ENCODE results near the gene MMP13. TPM values are rescaled to one million over a fixed set of nuclear protein-coding genes. Genes with fewer than 3 reads are reported as not detected.
A peak's percentile ranks its signal among the peaks of the same experiment; 100 is the strongest.

MMP13 gene
- total RNA-seq, 1 donor from 2014 or later, result not detected

DNA sequence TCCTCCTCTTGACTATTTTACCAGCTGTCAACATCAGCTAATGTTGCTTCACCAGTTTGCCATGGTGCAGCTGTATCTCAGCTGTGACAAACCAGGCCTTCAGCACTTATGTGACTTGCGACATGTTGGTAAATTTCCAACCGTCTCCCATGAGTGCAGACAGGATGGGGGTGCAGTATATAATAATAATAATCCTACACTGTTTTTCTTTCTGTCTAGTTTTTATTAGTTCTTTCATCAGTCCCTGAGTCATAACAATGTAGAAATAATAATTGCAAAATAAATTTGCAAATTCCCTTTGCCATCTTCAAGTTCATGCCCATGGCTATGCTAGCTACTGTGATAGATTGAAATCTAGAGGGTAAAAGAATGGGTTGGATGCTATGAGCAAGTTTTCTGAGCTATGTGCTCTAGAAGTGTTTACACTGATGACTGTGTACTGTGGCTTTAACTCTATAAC, 4.9 kb downstream of the MMP13 start:
- Histone ChIP-seq H3K4me3 (ENCODE audit: low read depth, low read length) (no peak overlapping the region), H3K36me3 (ENCODE audit: control insufficient read depth, insufficient read depth, low read length) (no peaks in the 10 kb centered on the region), H3K27me3 (ENCODE audit: control insufficient read depth, insufficient read depth, low read length) (no peaks in the 10 kb centered on the region)
- no peak for FAIRE-seq
- peak; percentile 69 for DNase-seq (ENCODE audit: low read depth)
- TF ChIP-seq, protein P1, sequence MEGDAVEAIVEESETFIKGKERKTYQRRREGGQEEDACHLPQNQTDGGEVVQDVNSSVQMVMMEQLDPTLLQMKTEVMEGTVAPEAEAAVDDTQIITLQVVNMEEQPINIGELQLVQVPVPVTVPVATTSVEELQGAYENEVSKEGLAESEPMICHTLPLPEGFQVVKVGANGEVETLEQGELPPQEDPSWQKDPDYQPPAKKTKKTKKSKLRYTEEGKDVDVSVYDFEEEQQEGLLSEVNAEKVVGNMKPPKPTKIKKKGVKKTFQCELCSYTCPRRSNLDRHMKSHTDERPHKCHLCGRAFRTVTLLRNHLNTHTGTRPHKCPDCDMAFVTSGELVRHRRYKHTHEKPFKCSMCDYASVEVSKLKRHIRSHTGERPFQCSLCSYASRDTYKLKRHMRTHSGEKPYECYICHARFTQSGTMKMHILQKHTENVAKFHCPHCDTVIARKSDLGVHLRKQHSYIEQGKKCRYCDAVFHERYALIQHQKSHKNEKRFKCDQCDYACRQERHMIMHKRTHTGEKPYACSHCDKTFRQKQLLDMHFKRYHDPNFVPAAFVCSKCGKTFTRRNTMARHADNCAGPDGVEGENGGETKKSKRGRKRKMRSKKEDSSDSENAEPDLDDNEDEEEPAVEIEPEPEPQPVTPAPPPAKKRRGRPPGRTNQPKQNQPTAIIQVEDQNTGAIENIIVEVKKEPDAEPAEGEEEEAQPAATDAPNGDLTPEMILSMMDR (IDR thresholded peaks at IDR 0.05; ENCODE audit: insufficient read depth, low read length, severe bottlenecking), result no peak

DNA sequence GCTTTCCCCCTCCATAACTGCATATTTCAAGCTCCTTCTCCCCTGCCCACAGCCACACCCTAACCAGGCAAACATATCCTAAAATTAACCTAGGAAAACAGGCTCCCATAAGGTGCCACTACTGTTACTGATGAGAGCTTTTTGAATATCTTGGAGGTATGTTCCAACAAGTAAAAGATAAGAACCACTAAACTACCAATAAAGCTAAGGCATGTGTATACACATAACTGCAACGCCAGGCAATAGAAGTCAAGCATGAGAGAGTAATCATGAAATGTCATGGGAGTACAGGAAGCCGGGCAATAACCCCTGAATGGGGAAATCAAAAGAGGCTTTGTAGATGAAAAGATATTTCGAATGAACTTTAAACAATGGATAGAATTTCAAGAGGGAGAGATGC, 9.3 kb downstream of the MMP13 start:
- TF ChIP-seq, protein P1 (IDR thresholded peaks at IDR 0.05; ENCODE audit: insufficient read depth, low read length, severe bottlenecking), result no peak
- no peak for FAIRE-seq
- Histone ChIP-seq H3K27me3 (ENCODE audit: control insufficient read depth, insufficient read depth, low read length) (no peaks in the 10 kb centered on the region), H3K36me3 (ENCODE audit: control insufficient read depth, insufficient read depth, low read length) (no peaks in the 10 kb centered on the region), H3K4me3 (ENCODE audit: low read depth, low read length) (no peak overlapping the region)
- DNase-seq (ENCODE audit: low read depth), result peak; percentile 15

DNA sequence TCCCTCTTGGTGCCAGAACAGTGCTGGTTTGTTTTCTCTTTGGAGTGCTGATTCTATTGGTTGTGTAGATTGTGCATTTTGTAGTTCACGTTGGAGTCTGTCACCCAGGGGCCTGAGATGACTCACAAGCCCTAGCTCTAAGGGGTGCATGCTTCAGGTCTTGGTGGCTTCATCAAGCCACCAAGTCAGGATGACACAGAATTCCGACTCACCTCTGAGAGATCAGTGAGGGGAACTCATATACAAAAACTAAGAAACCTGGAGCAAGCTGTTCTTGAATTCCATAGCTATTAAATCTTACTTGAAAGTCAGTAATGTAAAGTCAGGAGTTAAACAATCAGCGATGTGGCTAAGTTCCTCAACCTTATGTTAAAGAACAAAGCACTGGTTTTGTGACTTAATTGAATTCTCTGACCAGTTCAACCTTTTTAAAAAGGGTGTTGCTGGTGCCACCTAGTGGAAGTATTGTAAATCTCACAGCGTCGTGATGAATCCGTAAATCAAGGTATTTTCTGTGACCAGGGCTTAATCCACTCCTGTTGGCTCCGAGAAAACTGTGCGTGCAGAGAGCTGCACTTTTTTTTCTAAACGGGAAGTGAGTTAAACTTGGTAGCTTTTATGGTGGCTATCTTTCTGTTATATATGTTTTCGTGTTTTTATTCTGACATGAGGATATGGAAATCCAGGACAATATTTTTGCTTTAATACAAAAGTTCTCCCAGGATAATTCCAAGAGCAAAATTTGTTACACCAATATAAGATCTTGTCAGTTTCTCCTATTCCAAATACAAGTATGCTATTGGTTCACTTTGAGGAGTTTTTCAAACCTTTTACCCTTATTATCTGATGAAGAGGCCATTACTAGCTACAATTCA, 14.6 kb downstream of the MMP13 start:
- DNase-seq (ENCODE audit: low read depth) (peak; percentile 73), FAIRE-seq (peak; percentile 70)
- H3K4me3 ChIP-seq (ENCODE audit: low read depth, low read length), result no peak overlapping the region
- TF ChIP-seq, protein P1 (IDR thresholded peaks at IDR 0.05; ENCODE audit: insufficient read depth, low read length, severe bottlenecking), result peak; percentile 64
- H3K36me3 ChIP-seq (ENCODE audit: control insufficient read depth, insufficient read depth, low read length), result no peaks in the 10 kb centered on the region
- H3K27me3 ChIP-seq (ENCODE audit: control insufficient read depth, insufficient read depth, low read length), result no peaks in the 10 kb centered on the region

DNA sequence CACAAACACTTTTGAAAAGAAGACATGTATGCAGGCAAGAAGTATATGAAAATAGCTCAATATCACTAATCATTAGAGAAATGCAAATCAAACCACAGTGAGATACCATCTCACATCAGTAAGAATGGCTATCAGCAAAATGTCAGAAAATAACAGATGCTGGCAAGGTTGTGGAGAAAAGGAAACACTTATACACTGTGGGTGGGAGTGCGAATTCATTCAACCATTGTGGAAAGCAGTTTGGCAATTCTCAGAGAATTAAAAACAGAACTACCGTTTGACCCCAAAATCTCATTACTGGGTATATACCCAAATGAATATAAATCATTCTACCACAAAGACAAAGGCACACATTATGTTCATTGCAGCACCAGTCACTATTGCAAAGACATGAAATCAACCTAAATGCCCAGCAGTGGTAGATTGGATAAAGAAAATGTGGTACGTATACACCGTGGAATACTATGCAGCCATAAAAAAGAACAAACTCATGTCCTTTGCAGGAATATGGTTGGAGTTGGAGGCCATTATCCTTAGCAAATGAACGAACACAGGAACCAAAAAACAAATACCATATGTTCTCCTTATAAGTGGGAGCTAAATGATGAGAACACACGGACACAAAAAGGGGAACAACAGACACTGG, 18.5 kb downstream of the MMP13 start:
- TF ChIP-seq, protein P1 (IDR thresholded peaks at IDR 0.05; ENCODE audit: insufficient read depth, low read length, severe bottlenecking), result no peak
- DNase-seq (ENCODE audit: low read depth) (no peak), FAIRE-seq (no peak)
- H3K36me3 ChIP-seq (ENCODE audit: control insufficient read depth, insufficient read depth, low read length), result no peaks in the 10 kb centered on the region
- H3K4me3 ChIP-seq (ENCODE audit: low read depth, low read length), result no peak overlapping the region
- H3K27me3 ChIP-seq (ENCODE audit: control insufficient read depth, insufficient read depth, low read length), result no peaks in the 10 kb centered on the region

DNA sequence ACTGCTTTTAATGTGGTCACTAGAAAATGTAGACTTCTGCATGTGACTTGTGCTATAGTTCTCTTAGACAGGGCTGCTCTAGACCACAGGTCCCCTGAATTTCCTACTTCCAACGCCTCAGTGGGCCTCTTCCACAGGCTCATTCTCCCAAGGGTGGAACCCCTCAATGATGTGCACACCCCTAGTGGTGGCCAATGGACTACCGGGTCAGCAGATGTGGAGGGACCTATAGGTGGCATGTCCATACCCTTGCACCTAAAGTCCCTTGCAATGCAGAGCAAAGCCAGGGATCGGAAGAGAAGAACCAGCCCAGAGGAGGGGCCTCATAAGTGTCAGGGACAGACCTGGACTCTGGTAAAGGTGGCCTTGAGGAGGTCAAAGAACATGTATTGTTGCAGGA, 20.0 kb downstream of the MMP13 start:
- H3K27me3 ChIP-seq (ENCODE audit: control insufficient read depth, insufficient read depth, low read length), result no peaks in the 10 kb centered on the region
- DNase-seq (ENCODE audit: low read depth), result no peak
- no peaks in the 10 kb centered on the region for H3K36me3 ChIP-seq (ENCODE audit: control insufficient read depth, insufficient read depth, low read length)
- no peak overlapping the region for H3K4me3 ChIP-seq (ENCODE audit: low read depth, low read length)
- TF ChIP-seq, protein P1 (IDR thresholded peaks at IDR 0.05; ENCODE audit: insufficient read depth, low read length, severe bottlenecking), result no peak
- FAIRE-seq, result no peak
